NCI-H82 (cell line): Measurements from ENCODE around the gene BCL3.
"Not testable (repeated sequence)": the region's sequence is repeated elsewhere in the genome, so short reads cannot be mapped to it uniquely, and the experiment has no call there.

ENCODE experiments used
- DNase-seq: peaks from one replicate; lab custom pipeline; 2025; lab: John Stamatoyannopoulos, UW

BCL3 gene

GRCh38 chr19:44721369-44721768 is 27.1 kb upstream of the BCL3 start:
- not testable (repeated sequence) for DNase-seq

GRCh38 chr19:44722131-44723121 is 26.1 kb upstream of the BCL3 start:
- DNase-seq = no peak

- DNase-seq = no peak
Observed at GRCh38 chr19:44723299-44723951, 25.1 kb upstream of the BCL3 start.

GRCh38 chr19:44723952-44724319 is 24.6 kb upstream of the BCL3 start:
- peak; percentile 80 for DNase-seq

- no peak for DNase-seq
Observed at GRCh38 chr19:44725251-44725650, 23.3 kb upstream of the BCL3 start.

GRCh38 chr19:44725684-44726083 is 22.8 kb upstream of the BCL3 start:
- DNase-seq = no peak

GRCh38 chr19:44726465-44726864 is 22.0 kb upstream of the BCL3 start:
- DNase-seq = no peak

- DNase-seq = no peak
Observed at GRCh38 chr19:44728178-44728577, 20.3 kb upstream of the BCL3 start.

GRCh38 chr19:44729516-44730033 is 18.9 kb upstream of the BCL3 start:
- no peak for DNase-seq

- no peak for DNase-seq
Observed at GRCh38 chr19:44731081-44731480, 17.4 kb upstream of the BCL3 start.

- no peak for DNase-seq
Observed at GRCh38 chr19:44731622-44732021, 16.9 kb upstream of the BCL3 start.

- DNase-seq = no peak
Observed at GRCh38 chr19:44732235-44733014, 16.1 kb upstream of the BCL3 start.

GRCh38 chr19:44734357-44734756 is 14.2 kb upstream of the BCL3 start:
- no peak for DNase-seq

GRCh38 chr19:44735011-44735410 is 13.5 kb upstream of the BCL3 start:
- DNase-seq = no peak

- DNase-seq = no peak
Observed at GRCh38 chr19:44737238-44738071, 11.1 kb upstream of the BCL3 start.

- DNase-seq = no peak
Observed at GRCh38 chr19:44738136-44738535, 10.4 kb upstream of the BCL3 start.

- DNase-seq = no peak
Observed at GRCh38 chr19:44738603-44739558, 9.6 kb upstream of the BCL3 start.

GRCh38 chr19:44740351-44740824 is 8.1 kb upstream of the BCL3 start:
- DNase-seq = no peak

- no peak for DNase-seq
Observed at GRCh38 chr19:44741258-44741731, 7.2 kb upstream of the BCL3 start.

- DNase-seq = peak; percentile 94
Observed at GRCh38 chr19:44741841-44742329, 6.6 kb upstream of the BCL3 start.
